ENCODE results near the gene SLC7A1. TPM values are rescaled to one million over a fixed set of nuclear protein-coding genes. Genes with fewer than 3 reads are reported as not detected.

SLC7A1 gene
- total and polyA plus RNA-seq, 2 of the 8 experiments (the other 6 are each of a cell fraction or from before 2014, with no cell fraction given), result 26.8 to 114 TPM

- FAIRE-seq (no peak), DNase-seq (ENCODE audit: low read depth in 1 of 2, low spot score in 2 of 2) (no peak)
- H3K27me3 ChIP-seq (replicated peaks in 1 of 4; ENCODE audit: control insufficient read depth in 3 of 4, extremely low read depth in 1 of 4, insufficient read depth in 3 of 4, low read length in 3 of 4), result no peaks in the 10 kb centered on the region
- no peak overlapping the region for H3K27ac ChIP-seq (ENCODE audit: low read depth, low read length)
- H3K4ac ChIP-seq (replicated peaks; ENCODE audit: insufficient read length, low read depth, low read length), result no peak overlapping the region
- H3K4me2 ChIP-seq (ENCODE audit: insufficient read depth in 1 of 2, low read depth in 2 of 2, low read length in 2 of 2), result no peak overlapping the region
- no peak overlapping the region for H2BK120ac ChIP-seq (replicated peaks; ENCODE audit: low read depth, low read length)
- H2AFZ ChIP-seq (ENCODE audit: low read length), result no peak overlapping the region
- H3K18ac ChIP-seq (ENCODE audit: extremely low read depth, low read length), result no peak overlapping the region
- H3K79me1 ChIP-seq (ENCODE audit: low read depth, low read length), result peaks cover 7% of the 10 kb centered on the region; the same call in 1 of the 2 replicates
- H3K9ac ChIP-seq (replicated peaks in 1 of 4; ENCODE audit: extremely low read depth in 1 of 4, low read depth in 3 of 4, low read length in 3 of 4), result no peak overlapping the region
- H3K4me3 ChIP-seq (ENCODE audit: extremely low read depth in 1 of 4, insufficient read depth in 2 of 4, low read depth in 3 of 4, low read length in 4 of 4), result no peak overlapping the region
- ChIA-PET POLR2A (ENCODE audit: partially characterized antibody) (interaction anchor here (0.6 kb wide), 1 partner anchor 11 kb away, joined by 3 read pairs; no protein-coding TSS in a partner anchor), CTCF (ENCODE audit: partially characterized antibody) (interaction anchor here (1.0 kb wide), 1 partner anchor 10 kb away, joined by 3 read pairs; no protein-coding TSS in a partner anchor)
- no peak overlapping the region for H3K56ac ChIP-seq (replicated peaks; ENCODE audit: insufficient read length, low read depth, low read length)
- H3K14ac ChIP-seq (ENCODE audit: insufficient read length), result no peak overlapping the region
- no peak overlapping the region for H4K8ac ChIP-seq (ENCODE audit: extremely low read depth, insufficient read depth, low read length)
- peaks cover 15 to 75% (median 47%) of the 10 kb centered on the region in 4 experiments for H3K36me3 ChIP-seq (ENCODE audit: control insufficient read depth in 2 of 4, insufficient read depth in 4 of 4, low read length in 3 of 4)
- no peaks in the 10 kb centered on the region for H3K9me3 ChIP-seq (ENCODE audit: insufficient read depth in 2 of 2, low read depth in 1 of 2, low read length in 1 of 2)
- H3K4me1 ChIP-seq (replicated peaks in 1 of 4; ENCODE audit: control insufficient read depth in 3 of 4, insufficient read depth in 4 of 4, low read length in 3 of 4), result no peaks in the 10 kb centered on the region
- 97% methylated on average over 9 of the region's 9 CpGs; no CpG with 5 or more reads in 1 of the 2 experiments for WGBS, 2 experiments (ENCODE audit: extremely low coverage in 1 of 2, insufficient coverage in 1 of 2, insufficient read length in 1 of 2, insufficient replicate concordance in 2 of 2, low coverage in 1 of 2, low lambda C conversion rate in 2 of 2, missing lambda C conversion rate in 1 of 2)
- peaks cover 0 to 13% of the 10 kb centered on the region in 2 experiments; a peak in 1 of 4 replicates for H3K79me2 ChIP-seq (ENCODE audit: control insufficient read depth in 1 of 2, insufficient read depth in 2 of 2, low read length in 2 of 2)
- peaks cover 4 to 20% of the 10 kb centered on the region in 2 experiments for H4K20me1 ChIP-seq (replicated peaks in 1 of 2; ENCODE audit: control insufficient read depth in 1 of 2, insufficient read depth in 2 of 2, low read length in 2 of 2)
- no peak overlapping the region for H2BK12ac ChIP-seq (ENCODE audit: low read depth, low read length)
- no peak overlapping the region for H2AK5ac ChIP-seq (ENCODE audit: low read depth, low read length)
- no peak overlapping the region for H4K91ac ChIP-seq (replicated peaks; ENCODE audit: insufficient read length, low read length)
- H2BK20ac ChIP-seq (ENCODE audit: low read length), result no peak overlapping the region
- peaks cover 4% of the 10 kb centered on the region; the same call in 1 of the 2 replicates for H3K23me2 ChIP-seq (ENCODE audit: low read depth, low read length)
- no peak overlapping the region for H2BK15ac ChIP-seq (ENCODE audit: low read length)
- TF ChIP-seq CREB1 (IDR thresholded peaks at IDR 0.05) (no peak), POLR2AphosphoS5 (IDR thresholded peaks at IDR 0.05; ENCODE audit: low read depth, low read length) (no peak), MAX (IDR thresholded peaks at IDR 0.05) (no peak), FOSL1 (IDR thresholded peaks at IDR 0.05; ENCODE audit: insufficient read depth, low read depth, low read length) (no peak), JUND (IDR thresholded peaks at IDR 0.05; ENCODE audit: low read length) (no peak)
- H3K23ac ChIP-seq (ENCODE audit: insufficient read length), result no peak overlapping the region
- no peak overlapping the region for H4K5ac ChIP-seq (ENCODE audit: insufficient read length, low read depth, low read length)
- no peak overlapping the region for H2BK5ac ChIP-seq (ENCODE audit: low read depth, low read length)
Observed at GRCh38 chr13:29524641-29525040, 70.8 kb downstream of the SLC7A1 start.

All from H1 (cell line).